ENCODE data around the gene THADA.

- TF ChIP-seq CTCF (IDR thresholded peaks at IDR 0.05; ENCODE audit: insufficient read depth, low read length, poor library complexity, severe bottlenecking) (no peak), EZH2phosphoT487 (conservative IDR thresholded peaks at IDR 0.05; ENCODE audit: low read length) (no peak)
These were observed 386.6 kb downstream of the THADA start for GRCh38 chr2:43209204-43209717.
